ENCODE data around the gene NMD3. TPM values are rescaled to one million over a fixed set of nuclear protein-coding genes. Genes with fewer than 3 reads are reported as not detected.
A peak's percentile ranks its signal among the peaks of the same experiment; 100 is the strongest.

Gene NMD3
- total RNA-seq, 1 donor from 2014 or later: 78.2 TPM

DNA sequence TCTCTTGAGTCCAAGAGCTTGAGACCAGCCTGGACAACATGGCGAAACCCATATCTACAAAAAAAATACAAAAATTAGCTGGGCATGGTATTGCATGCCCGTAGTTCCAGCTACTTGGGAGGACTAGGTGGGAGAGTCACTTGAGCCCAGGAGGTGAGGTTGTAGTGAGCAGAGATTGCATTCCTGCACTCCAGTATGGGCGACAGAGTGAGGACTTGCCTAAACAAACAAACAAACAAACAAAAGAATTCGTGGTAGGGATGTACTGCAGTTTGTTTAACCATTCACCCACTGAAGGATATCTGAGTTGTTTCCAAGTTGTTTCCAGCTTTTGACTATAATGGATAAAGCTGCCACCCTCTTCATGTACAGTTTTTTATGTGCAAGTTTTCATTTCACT, 7.5 kb upstream of the NMD3 start:
- Mint-ChIP-seq H3K36me3 (ENCODE audit: low read depth) (no peaks in the 10 kb centered on the region), H3K4me3 (no peak overlapping the region), H3K9me3 (no peaks in the 10 kb centered on the region), H3K4me1 (no peaks in the 10 kb centered on the region), H3K27me3 (peaks cover 22% of the 10 kb centered on the region), H3K27ac (no peak overlapping the region)
- DNase-seq: no peak
- intact Hi-C loops (cut with micrococcal nuclease): no loop called here

DNA sequence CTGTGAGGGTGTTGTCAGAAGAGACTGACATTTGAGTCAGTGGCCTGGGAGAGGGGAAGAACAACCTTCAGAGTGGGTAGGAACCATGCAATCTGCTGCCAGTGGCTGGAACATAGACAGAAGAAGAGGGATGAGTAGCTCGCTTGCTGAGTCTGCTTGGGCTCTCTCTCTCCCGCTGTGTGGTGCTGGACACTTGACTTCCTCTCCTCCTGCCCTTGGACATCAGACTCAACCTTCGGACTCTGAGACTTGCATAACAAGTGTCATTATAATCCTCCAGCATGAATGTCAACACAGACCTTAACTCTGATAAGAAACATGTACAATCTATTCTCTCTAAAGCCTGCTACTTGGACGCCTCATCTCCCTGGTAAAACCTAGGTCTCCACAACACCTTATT, 5.9 kb upstream of the NMD3 start:
- Mint-ChIP-seq H3K27ac (no peak overlapping the region), H3K4me3 (no peak overlapping the region), H3K9me3 (peaks cover 3% of the 10 kb centered on the region), H3K4me1 (peaks cover 2% of the 10 kb centered on the region), H3K36me3 (ENCODE audit: low read depth) (no peaks in the 10 kb centered on the region), H3K27me3 (peaks cover 20% of the 10 kb centered on the region)
- intact Hi-C loops (cut with micrococcal nuclease): no loop called here
- DNase-seq: no peak

GRCh38 chr3:161217496-161217895, 3.6 kb upstream of the NMD3 start:
- peaks cover 3% of the 10 kb centered on the region for H3K36me3 Mint-ChIP-seq (ENCODE audit: low read depth)
- no peak for DNase-seq
- intact Hi-C loops (cut with micrococcal nuclease): no loop called here
- H3K4me1 Mint-ChIP-seq: peaks cover 9% of the 10 kb centered on the region
- no peak overlapping the region for H3K27ac Mint-ChIP-seq
- peaks cover 15% of the 10 kb centered on the region for H3K27me3 Mint-ChIP-seq
- H3K9me3 Mint-ChIP-seq: peaks cover 3% of the 10 kb centered on the region
- H3K4me3 Mint-ChIP-seq: no peak overlapping the region

GRCh38 chr3:161219495-161219894, 1.6 kb upstream of the NMD3 start:
- Mint-ChIP-seq H3K27ac (no peak overlapping the region), H3K4me3 (peak overlapping the region; percentile 42), H3K27me3 (peaks cover 12% of the 10 kb centered on the region), H3K9me3 (peaks cover 3% of the 10 kb centered on the region), H3K4me1 (peaks cover 19% of the 10 kb centered on the region), H3K36me3 (ENCODE audit: low read depth) (peaks cover 14% of the 10 kb centered on the region)
- intact Hi-C loops (cut with micrococcal nuclease): no loop called here
- no peak for DNase-seq

- Mint-ChIP-seq H3K9me3 (peaks cover 3% of the 10 kb centered on the region), H3K4me1 (peaks cover 23% of the 10 kb centered on the region), H3K27ac (peak overlapping the region; percentile 83), H3K36me3 (ENCODE audit: low read depth) (peaks cover 24% of the 10 kb centered on the region), H3K4me3 (peak overlapping the region; percentile 93), H3K27me3 (peaks cover 4% of the 10 kb centered on the region)
- intact Hi-C loops (cut with micrococcal nuclease): loop anchor here (1.0 to 10.0 kb wide), 5 partner anchors 140 to 773 kb away; partner anchors contain the start of genes KPNA4 and TRIM59
- peak; percentile 64 for DNase-seq
These were observed 892 bp downstream of the NMD3 start for GRCh38 chr3:161221806-161222600.

DNA sequence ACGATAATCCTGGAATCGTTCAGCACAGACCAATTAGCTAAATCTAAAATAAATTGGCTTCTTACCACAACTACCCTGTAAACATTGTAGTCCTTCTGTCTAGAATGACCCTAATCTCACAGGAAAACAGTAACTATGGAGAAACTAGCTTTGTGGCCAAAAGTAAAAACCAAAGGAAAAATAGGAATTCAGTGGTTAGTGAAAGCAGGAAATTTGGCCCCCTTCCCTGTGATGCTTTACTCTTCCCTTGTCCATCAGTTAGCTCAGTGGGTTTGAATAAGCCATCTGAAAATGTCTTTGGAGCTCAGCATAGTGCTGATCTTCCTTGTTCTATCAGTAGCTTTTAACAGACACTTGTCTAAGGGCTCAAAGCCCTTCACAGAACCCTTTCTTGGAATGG, 1.6 kb downstream of the NMD3 start:
- H3K27ac Mint-ChIP-seq: peak overlapping the region; percentile 58
- H3K36me3 Mint-ChIP-seq (ENCODE audit: low read depth): peaks cover 26% of the 10 kb centered on the region
- intact Hi-C loops (cut with micrococcal nuclease): loop anchor here (5.0 to 10.0 kb wide), 2 partner anchors 140 to 268 kb away; no protein-coding TSS in a partner anchor
- H3K4me1 Mint-ChIP-seq: peaks cover 23% of the 10 kb centered on the region
- peaks cover 3% of the 10 kb centered on the region for H3K9me3 Mint-ChIP-seq
- H3K4me3 Mint-ChIP-seq: peak overlapping the region; percentile 93
- peaks cover 3% of the 10 kb centered on the region for H3K27me3 Mint-ChIP-seq
- DNase-seq: no peak

DNA sequence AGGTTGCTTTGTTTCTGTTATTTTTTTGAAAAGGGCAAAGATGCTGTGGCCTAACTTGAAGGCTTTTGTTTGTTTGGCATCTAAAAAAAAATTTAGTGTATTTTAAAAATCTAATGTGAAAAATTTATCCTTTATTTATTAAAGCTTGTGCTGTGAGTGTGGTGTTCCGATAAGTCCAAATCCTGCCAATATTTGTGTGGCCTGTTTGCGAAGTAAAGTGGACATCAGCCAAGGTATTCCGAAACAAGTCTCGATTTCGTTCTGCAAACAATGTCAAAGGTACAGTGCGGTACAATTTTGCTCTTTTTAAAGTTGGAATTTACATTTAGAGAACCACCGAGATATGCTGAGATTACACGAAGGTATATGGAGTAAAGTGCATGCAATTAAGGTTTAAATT, 3.7 kb downstream of the NMD3 start:
- H3K4me1 Mint-ChIP-seq: peaks cover 21% of the 10 kb centered on the region
- H3K27me3 Mint-ChIP-seq: no peaks in the 10 kb centered on the region
- no peak overlapping the region for H3K4me3 Mint-ChIP-seq
- no peak overlapping the region for H3K27ac Mint-ChIP-seq
- DNase-seq: no peak
- intact Hi-C loops (cut with micrococcal nuclease): loop anchor here (5.0 to 10.0 kb wide), 2 partner anchors 142 to 270 kb away; no protein-coding TSS in a partner anchor
- H3K9me3 Mint-ChIP-seq: peaks cover 1% of the 10 kb centered on the region
- peaks cover 26% of the 10 kb centered on the region for H3K36me3 Mint-ChIP-seq (ENCODE audit: low read depth)

GRCh38 chr3:161230621-161231171, 9.6 kb downstream of the NMD3 start:
- intact Hi-C loops (cut with micrococcal nuclease): no loop called here
- H3K36me3 Mint-ChIP-seq (ENCODE audit: low read depth): peaks cover 19% of the 10 kb centered on the region
- no peaks in the 10 kb centered on the region for H3K27me3 Mint-ChIP-seq
- H3K27ac Mint-ChIP-seq: no peak overlapping the region
- DNase-seq: no peak
- H3K4me3 Mint-ChIP-seq: no peak overlapping the region
- peaks cover 2% of the 10 kb centered on the region for H3K4me1 Mint-ChIP-seq
- no peaks in the 10 kb centered on the region for H3K9me3 Mint-ChIP-seq

GRCh38 chr3:161231861-161232260, 10.8 kb downstream of the NMD3 start:
- Mint-ChIP-seq H3K36me3 (ENCODE audit: low read depth) (peaks cover 25% of the 10 kb centered on the region), H3K9me3 (no peaks in the 10 kb centered on the region), H3K4me3 (no peak overlapping the region), H3K4me1 (peaks cover 3% of the 10 kb centered on the region), H3K27me3 (no peaks in the 10 kb centered on the region), H3K27ac (no peak overlapping the region)
- intact Hi-C loops (cut with micrococcal nuclease): no loop called here
- no peak for DNase-seq

- Mint-ChIP-seq H3K36me3 (ENCODE audit: low read depth) (peaks cover 34% of the 10 kb centered on the region), H3K4me3 (no peak overlapping the region), H3K9me3 (no peaks in the 10 kb centered on the region), H3K27me3 (no peaks in the 10 kb centered on the region), H3K4me1 (peaks cover 5% of the 10 kb centered on the region), H3K27ac (no peak overlapping the region)
- intact Hi-C loops (cut with micrococcal nuclease): no loop called here
- no peak for DNase-seq
These were observed 12.4 kb downstream of the NMD3 start for GRCh38 chr3:161233557-161233956.

DNA sequence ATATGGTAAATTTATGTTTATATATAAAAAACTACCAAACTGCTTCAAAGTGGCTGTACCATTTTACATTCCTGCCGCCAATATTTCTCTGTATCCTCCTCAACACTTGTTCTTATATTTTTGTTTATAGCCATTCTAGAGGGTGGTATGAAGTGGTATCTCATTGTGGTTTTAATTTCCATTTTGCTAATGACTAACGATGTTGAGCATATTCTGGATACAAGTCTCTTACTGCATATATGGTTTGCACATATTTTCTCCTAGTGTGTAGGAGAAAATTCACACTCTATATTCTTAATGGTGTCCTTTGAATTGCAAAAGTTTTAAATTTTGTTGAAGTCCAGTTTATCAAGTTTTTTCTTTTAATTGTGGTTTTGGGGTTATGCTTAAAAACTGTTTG, 15.1 kb downstream of the NMD3 start:
- H3K4me3 Mint-ChIP-seq: no peak overlapping the region
- H3K27me3 Mint-ChIP-seq: no peaks in the 10 kb centered on the region
- H3K9me3 Mint-ChIP-seq: no peaks in the 10 kb centered on the region
- no peak overlapping the region for H3K27ac Mint-ChIP-seq
- intact Hi-C loops (cut with micrococcal nuclease): no loop called here
- peaks cover 44% of the 10 kb centered on the region for H3K36me3 Mint-ChIP-seq (ENCODE audit: low read depth)
- no peak for DNase-seq
- peaks cover 5% of the 10 kb centered on the region for H3K4me1 Mint-ChIP-seq

- Mint-ChIP-seq H3K36me3 (ENCODE audit: low read depth) (peaks cover 51% of the 10 kb centered on the region), H3K4me1 (peaks cover 6% of the 10 kb centered on the region), H3K27me3 (no peaks in the 10 kb centered on the region), H3K9me3 (no peaks in the 10 kb centered on the region), H3K4me3 (no peak overlapping the region), H3K27ac (no peak overlapping the region)
- DNase-seq: no peak
- intact Hi-C loops (cut with micrococcal nuclease): no loop called here
These were observed 18.6 kb downstream of the NMD3 start for GRCh38 chr3:161239700-161240099.

DNA sequence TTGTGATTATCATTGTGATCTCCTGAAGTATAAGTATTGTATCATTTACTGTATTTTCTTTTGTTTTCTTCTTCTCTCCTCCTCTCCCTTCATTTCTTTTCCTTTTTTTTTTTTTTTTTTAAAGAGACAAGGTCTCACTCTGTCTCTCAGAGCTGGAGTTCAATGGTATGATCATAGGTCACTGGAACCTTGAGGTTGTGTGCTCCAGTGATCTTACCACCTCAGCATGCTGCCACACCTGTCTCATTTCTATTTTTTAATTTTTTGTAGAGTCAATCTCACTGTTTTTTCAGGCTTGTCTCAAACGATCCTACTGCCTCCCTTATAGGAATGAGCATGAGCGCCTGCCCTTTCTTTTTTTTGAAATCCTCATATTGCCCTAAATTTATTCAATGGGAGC, 23.4 kb downstream of the NMD3 start:
- no peaks in the 10 kb centered on the region for H3K27me3 Mint-ChIP-seq
- intact Hi-C loops (cut with micrococcal nuclease): no loop called here
- no peaks in the 10 kb centered on the region for H3K9me3 Mint-ChIP-seq
- no peak overlapping the region for H3K4me3 Mint-ChIP-seq
- peaks cover 39% of the 10 kb centered on the region for H3K36me3 Mint-ChIP-seq (ENCODE audit: low read depth)
- peaks cover 5% of the 10 kb centered on the region for H3K4me1 Mint-ChIP-seq
- no peak for DNase-seq
- H3K27ac Mint-ChIP-seq: no peak overlapping the region

- Mint-ChIP-seq H3K9me3 (no peaks in the 10 kb centered on the region), H3K36me3 (ENCODE audit: low read depth) (peaks cover 46% of the 10 kb centered on the region), H3K27me3 (no peaks in the 10 kb centered on the region), H3K4me1 (peaks cover 5% of the 10 kb centered on the region), H3K4me3 (no peak overlapping the region), H3K27ac (no peak overlapping the region)
- DNase-seq: no peak
- intact Hi-C loops (cut with micrococcal nuclease): no loop called here
These were observed 25.9 kb downstream of the NMD3 start for GRCh38 chr3:161247049-161247448.
